NK-92 treated with Interleukin-12 subunit alpha and Interleukin-12 subunit beta, amount 100 ng/mL, for 24 hours (cell line): Measurements from ENCODE around the gene CAMTA1.
"Not testable (repeated sequence)": the region's sequence is repeated elsewhere in the genome, so short reads cannot be mapped to it uniquely, and the experiment has no call there.

Experiments
- DNase-seq: peaks from one replicate; lab custom pipeline; 2025; lab: John Stamatoyannopoulos, UW

The CAMTA1 gene

GRCh38 chr1:7677815-7678214, 892.6 kb downstream of the CAMTA1 start:
- no peak for DNase-seq

DNA sequence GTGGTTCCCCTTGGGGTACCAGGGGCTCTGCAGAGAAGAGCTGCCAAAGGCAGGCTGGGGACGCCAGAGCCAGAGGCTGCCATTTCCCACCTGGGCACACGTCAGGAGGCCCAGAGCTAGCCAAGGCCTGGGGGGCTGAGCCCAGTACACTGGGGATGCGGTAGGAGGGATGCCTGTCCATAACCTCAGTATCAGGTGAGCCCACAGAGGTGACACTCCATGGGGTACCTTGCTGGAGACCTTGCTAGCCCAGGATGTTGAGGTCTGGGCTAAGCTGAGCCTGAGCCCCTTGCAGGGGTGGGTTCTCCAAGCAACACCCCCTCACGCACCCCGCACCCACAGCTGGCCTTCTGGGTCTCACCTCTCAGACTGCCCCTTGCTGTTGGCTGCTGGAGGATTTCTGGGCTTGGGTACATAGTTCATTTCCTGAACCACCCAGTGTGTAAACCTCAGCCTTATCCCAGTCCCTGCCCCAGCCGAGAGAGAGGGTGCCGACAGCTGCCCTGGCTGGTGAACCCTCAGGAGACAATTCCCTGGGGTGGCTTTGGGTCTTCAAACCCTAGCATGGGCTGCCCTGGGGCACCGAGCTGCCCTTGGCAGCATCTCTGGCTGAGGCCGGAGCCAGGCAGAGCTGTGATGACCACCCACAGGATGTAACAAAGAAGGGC, 893.4 kb downstream of the CAMTA1 start:
- DNase-seq: no peak

DNA sequence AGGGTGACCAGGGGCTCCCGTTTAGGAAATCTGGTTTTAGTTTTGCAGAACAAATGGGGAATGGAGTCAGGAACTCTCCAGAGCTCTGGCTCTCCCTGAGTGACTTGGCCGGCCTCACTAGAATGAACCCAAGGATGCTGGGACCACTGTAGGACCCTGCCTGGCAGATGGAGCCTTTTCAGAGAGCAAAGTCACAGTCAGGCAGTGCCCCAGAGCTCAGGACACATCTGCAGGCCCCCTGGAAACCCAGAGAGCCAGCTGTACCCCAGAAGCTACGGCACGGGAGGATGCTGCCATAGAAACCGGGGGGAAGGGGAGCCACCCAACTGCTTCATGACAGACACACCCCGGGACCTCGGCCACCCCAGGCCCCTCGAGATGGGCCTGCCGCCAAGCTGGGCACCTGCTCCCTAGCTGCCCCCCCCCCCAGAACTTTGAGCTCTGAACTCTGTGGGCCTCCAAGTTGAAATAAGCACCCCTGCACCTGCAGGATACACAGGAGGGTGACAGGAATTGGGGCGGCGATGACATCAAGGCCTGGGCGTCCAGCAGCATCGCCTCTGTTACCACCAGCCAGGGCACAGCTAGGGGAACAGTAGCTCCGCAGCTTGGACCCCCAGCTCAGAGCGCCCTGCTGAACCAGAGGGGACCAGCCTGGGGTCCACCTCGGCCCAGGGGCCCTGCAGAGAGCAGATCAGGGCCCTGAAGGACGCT, 894.1 kb downstream of the CAMTA1 start:
- DNase-seq: no peak

DNA sequence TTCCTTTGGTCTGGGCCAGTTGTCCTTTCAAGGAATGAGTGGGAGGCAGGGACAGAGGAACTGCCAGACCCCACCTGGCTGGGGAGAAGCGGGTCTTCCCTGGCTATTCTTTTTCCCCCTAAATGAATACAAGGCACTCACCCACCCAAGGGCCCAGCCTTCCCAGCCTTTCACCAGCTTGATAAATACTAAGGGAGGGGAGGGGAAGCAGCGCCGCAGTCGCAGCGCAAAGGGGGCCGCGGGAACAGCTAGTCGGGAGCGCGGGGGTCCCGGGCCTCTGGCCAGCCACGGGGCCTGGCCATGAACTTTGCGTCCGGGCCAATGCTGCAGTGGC, 894.6 kb downstream of the CAMTA1 start:
- DNase-seq: no peak

DNA sequence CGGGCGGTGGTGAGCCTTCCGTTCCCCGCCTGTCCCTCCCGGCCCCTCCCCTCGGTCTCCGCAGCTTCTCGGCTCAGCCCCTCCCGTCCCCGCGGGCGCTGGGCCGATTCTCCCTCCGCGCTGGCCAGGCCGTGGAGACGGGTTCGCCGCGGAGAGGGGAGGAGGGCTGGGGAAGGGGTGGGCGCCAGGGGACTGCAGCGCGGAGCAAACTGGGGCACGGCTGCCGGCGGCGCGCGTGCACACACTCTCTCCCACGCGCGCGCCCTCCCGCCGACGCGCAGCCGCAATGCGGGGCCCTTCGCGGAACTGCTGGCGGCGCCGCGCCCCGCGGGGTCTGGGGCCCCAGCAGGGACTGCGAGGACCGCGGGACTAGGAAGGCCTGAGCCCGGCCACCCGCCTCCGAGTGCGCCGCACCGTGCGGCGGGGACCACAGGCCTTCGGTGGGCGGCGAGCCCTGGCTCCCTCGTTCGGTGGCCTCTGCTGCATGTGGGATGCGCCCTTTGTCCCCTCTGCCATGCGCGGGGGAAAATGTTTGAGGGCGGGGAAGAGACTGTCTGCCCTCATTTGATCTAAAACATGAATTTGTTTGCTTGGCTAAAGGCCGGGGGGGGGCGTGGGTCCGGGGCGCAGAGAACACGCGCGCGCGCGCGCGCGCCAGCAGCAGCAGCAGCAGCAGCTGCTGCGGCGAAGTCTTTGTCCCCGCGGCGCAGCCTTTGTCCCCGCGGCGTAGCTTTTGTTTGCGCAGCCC, 895.1 kb downstream of the CAMTA1 start:
- no peak for DNase-seq

DNA sequence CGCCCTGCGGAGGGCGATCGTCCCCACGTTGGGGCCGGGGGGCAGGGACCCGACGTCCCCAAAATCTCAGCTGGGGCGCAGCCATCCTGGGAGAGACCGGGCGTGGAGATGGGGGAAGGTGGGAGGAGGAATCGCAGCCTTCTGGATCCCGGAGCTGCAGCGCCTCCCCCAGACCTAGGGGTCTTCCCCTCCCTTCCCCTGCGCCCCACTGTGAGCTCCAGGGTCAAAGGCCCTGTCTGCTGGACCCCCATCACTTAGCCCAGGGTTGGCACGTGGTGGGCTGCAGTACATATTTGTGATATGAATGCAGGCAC, 895.7 kb downstream of the CAMTA1 start:
- no peak for DNase-seq

- DNase-seq: no peak
These were observed 896.1 kb downstream of the CAMTA1 start for GRCh38 chr1:7681401-7681800.

- DNase-seq: no peak
These were observed 898.3 kb downstream of the CAMTA1 start for GRCh38 chr1:7683521-7683920.

- no peak for DNase-seq
These were observed 898.9 kb downstream of the CAMTA1 start for GRCh38 chr1:7684132-7684531.

DNA sequence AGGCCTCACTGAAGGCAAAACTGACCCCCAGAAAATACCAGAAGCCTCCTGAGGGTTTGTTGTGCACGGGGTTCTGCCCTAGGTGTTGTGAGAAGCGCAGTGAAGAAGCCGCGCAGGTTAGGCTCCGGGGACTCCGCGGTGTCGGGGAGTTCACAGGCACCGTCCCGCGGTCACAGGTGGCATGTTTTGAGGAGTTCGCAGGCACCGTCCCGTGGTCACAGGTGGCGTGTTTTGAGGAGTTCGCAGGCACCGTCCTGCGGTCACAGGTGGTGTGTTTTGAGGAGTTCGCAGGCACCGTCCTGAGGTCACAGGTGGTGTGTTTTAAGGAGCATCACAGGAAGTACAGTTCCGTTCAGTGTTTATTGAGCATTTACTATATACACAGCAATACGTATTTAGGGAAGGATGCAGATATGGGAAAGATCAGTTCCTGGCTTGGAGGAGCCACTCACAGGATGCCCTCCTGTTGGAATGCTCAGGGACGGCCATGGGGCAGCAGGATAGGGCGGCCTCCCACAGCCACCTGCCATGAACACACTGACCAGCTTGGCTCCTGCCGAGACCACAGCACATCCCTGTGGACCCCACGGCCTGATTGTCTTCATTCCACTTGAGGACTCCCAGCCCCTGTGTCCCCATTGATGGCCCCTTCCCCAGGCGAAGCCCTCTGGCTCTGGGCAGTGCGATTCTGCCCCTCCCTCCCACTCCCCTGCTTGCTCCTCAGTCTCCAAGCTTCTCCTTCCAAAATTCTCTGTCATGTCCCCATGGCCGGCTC, 899.8 kb downstream of the CAMTA1 start:
- DNase-seq: no peak

DNA sequence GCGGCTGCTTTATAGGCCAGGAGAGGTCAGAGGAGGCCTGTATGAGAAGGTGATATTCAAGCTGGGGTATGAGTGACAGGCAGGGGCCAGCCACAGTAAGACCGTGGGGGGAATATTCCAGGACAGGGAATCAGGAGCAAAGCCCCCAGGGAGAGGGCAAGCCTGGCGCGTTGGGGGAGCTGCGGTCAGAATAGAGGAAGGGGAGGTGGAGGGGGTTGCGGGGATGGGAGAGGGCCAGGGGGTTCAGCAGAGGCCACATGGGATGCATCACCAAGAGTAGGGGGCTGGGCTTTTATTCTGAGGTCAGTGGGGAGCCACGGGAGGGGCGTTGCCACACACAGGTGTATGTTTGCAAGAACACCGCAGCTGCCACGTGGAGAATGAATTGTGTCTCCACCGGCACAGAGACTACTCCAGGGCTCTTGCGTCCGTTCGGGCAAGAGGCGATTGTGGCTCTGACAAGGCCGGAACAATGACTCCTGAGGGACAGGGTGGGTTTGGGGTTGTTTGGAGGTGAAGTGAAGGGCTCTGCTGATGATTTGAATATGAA, 901.1 kb downstream of the CAMTA1 start:
- no peak for DNase-seq

DNA sequence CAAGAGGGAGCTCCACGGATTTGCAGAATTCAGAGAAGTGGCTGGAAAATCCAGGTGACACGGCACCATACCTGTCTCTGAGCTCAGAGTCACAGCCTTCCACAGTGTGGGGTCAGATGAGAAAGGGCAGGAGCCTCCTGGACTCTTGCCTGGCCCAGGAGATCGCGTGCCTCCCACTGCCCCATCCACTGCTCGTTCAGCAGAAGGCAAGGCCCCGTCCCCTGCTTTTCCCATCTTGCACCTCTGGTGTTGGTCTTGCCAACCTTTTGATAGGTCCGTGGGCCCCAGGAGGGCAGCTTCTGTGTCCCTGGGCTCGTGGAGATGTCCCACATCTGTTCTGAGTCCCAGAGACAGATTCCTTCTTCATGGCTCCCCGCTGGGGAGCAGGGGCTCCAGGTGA, 902.2 kb downstream of the CAMTA1 start:
- no peak for DNase-seq

- DNase-seq: no peak
These were observed 903.4 kb downstream of the CAMTA1 start for GRCh38 chr1:7688659-7689058.

- DNase-seq: not testable (repeated sequence)
These were observed 904.1 kb downstream of the CAMTA1 start for GRCh38 chr1:7689307-7689706.

DNA sequence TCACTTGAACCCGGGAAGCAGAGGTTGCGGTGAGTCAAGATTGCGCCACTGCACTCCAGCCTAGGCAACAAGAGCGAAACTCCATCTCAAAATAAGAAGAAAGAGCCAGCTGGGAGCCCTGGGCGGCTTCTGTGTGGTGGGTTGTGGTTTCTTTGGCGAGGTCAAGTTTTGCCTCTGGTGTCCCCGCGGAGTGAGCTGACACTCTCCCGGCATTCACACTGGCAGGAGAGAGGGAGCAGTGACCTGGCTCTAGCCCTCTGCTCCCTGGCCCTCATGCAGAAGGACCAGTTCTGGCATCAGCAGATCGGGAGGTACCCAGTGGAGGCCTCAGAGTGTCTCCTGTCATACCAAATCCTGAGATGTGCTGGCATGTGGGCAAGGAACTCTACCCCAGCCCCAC, 904.8 kb downstream of the CAMTA1 start:
- no peak for DNase-seq

GRCh38 chr1:7690496-7691182, 905.4 kb downstream of the CAMTA1 start:
- no peak for DNase-seq

DNA sequence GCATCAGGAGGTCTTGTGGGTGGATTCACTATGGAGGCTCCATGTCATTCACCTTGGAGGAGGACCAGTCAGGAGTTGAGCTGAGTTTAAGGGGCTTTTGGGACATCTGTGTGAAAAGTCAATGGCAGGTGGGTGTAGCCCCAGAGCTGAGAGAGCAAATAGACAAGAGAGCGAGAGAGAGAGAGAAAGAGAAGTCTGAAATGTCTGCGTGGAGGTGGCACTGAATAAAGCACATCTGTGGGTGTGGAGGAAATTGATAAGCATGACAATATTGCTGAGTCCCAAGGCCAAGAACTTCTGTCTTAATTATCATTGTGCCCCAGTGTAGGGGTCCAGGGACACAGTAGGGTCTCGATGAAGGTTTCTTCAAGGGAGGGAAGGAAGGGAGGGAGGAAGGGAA, 906.3 kb downstream of the CAMTA1 start:
- no peak for DNase-seq

- no peak for DNase-seq
These were observed 906.8 kb downstream of the CAMTA1 start for GRCh38 chr1:7692005-7692404.

DNA sequence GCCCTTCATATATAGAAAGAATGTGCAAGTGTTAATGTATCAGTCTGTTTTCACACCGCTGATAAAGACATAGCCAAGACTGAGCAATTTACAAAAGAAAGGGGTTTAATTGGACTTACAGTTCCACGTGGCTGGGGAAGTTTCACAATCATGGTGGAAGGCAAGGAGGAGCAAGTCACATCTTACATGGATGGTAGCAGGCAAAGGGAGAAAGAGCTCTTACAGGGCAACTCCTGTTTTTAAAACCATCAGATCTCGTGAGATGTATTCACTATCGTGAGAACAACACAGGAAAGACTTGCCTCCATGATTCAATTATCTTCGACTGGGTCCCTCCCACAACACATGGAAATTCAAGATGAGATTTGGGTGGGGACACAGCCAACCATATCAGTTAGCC, 907.8 kb downstream of the CAMTA1 start:
- DNase-seq: not testable (repeated sequence)

GRCh38 chr1:7693662-7694061, 908.4 kb downstream of the CAMTA1 start:
- no peak for DNase-seq

DNA sequence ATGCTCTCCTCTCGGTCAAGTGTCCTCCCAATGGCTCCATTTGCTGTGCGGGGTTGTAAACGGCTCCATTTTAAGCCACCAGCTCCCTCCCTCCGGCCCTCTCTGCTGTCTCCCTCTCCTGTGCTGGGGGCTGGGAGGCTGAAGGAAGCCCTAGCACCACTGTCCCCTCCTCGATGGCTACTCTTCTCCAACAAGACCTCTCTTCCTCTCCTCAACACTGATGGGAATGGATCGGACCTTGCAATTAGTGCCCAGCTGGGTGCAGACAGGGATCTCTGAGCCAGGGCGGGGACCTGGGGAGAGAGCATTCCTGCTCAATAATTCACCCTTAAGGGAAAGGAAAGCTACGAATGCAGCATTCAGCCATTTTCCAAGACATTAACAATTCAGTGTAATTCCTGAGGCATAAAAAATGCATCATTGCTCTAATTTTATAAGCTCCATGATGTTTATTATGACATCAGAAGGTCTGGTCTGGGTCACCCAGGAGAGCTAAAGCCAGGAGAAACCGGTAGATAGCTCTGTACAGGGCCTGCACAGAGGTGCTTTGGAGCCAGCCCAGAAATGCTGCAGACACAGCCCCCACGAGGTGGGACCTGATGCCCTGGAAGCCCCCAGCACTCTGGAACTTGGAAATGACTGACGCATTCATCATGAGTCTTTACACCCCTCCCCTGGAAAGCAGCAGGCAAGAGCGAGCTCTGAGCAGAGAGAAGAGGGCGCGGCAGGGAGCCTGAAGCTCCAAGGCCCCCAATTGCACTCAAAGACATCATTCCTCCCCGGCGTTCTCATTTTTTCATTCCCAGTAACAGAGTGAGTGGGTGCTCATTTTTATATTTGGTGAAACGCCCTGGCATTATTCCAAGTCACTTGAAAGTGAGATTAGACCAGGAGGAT, 909.6 kb downstream of the CAMTA1 start:
- no peak for DNase-seq
